ENCODE results near the gene PSMD9. TPM values are rescaled to one million over a fixed set of nuclear protein-coding genes. Genes with fewer than 3 reads are reported as not detected.
"Not testable (repeated sequence)": the region's sequence is repeated elsewhere in the genome, so short reads cannot be mapped to it uniquely, and the experiment has no call there.

The PSMD9 gene
- total RNA-seq, 1 experiment from 2014 or later = 39.9 TPM

DNA sequence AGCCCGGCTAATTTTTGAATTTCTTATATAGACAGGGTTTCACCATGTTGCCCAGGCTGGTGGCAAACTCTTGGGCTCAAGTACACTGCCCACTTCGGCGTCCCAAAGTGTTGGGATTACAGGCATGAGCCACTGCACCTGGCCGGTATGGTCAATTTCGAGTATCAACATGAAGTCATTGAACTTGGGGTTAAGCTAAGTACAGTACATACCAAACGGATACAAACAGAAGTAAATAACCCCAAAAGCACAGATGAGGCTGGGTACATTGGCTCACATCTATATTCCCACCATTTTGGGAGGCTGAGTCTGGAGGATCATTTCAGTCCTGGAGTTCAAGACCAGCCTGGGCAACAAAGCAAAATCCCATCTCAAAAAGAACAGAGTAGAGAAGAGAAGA is 13.0 kb upstream of the PSMD9 start:
- Histone ChIP-seq H4K5ac (ENCODE audit: insufficient read length, low read depth, low read length) (no peak overlapping the region), H3K9me3 (ENCODE audit: control insufficient read depth, low read depth, low read length) (no peaks in the 10 kb centered on the region), H2AFZ (ENCODE audit: low read length) (no peak overlapping the region), H2BK12ac (ENCODE audit: insufficient read length, low read depth, low read length) (no peak overlapping the region), H3K18ac (ENCODE audit: insufficient read length, low read depth, low read length) (no peak overlapping the region), H2AK5ac (ENCODE audit: insufficient read length, low read length) (no peak overlapping the region), H3K4me1 (ENCODE audit: insufficient read depth, low read length) (no peaks in the 10 kb centered on the region), H3K56ac (ENCODE audit: insufficient read length, low read depth, low read length) (no peak overlapping the region), H2BK20ac (ENCODE audit: low read depth, low read length, poor library complexity, severe bottlenecking) (no peak overlapping the region), H3K27ac (ENCODE audit: insufficient read length, low read depth, low read length) (no peak overlapping the region), H3T11ph (ENCODE audit: low read length) (no peak overlapping the region), H3K79me2 (ENCODE audit: insufficient read depth, low read length) (no peaks in the 10 kb centered on the region), H3K27me3 (ENCODE audit: insufficient read depth, low read length) (no peaks in the 10 kb centered on the region), H4K20me1 (ENCODE audit: control insufficient read depth, insufficient read depth, insufficient read length) (no peaks in the 10 kb centered on the region), H2BK5ac (ENCODE audit: insufficient read length, low read length) (no peak overlapping the region), H3K23ac (ENCODE audit: insufficient read length, low read depth, low read length) (no peak overlapping the region), H3K4me2 (ENCODE audit: insufficient read depth, insufficient read length, low read length) (no peak overlapping the region), H3K4ac (ENCODE audit: low read depth, low read length) (no peak overlapping the region), H3K9ac (ENCODE audit: extremely low read depth, insufficient read length, low read length) (no peak overlapping the region), H2BK15ac (ENCODE audit: low read depth, low read length) (no peak overlapping the region), H2BK120ac (ENCODE audit: low read depth, low read length, poor library complexity, severe bottlenecking) (no peak overlapping the region), H3K79me1 (ENCODE audit: insufficient read depth, low read depth, low read length, poor library complexity, severe bottlenecking) (no peaks in the 10 kb centered on the region), H4K91ac (ENCODE audit: insufficient read length, low read depth, low read length) (no peak overlapping the region), H3K23me2 (ENCODE audit: insufficient read length, low read depth, low read length, poor library complexity, severe bottlenecking) (no peaks in the 10 kb centered on the region), H3K14ac (ENCODE audit: insufficient read depth, low read length) (no peak overlapping the region), H4K8ac (replicated peaks; ENCODE audit: insufficient read length, low read depth, low read length) (no peak overlapping the region)
- DNase-seq = no peak
- H3K4me1 Mint-ChIP-seq = peaks cover 4% of the 10 kb centered on the region in 2 experiments; a peak in 3 of 4 replicates
- H3K27me3 Mint-ChIP-seq (ENCODE audit: low read depth) = peaks cover 2% of the 10 kb centered on the region
- H3K36me3 Mint-ChIP-seq (ENCODE audit: insufficient read depth in 1 of 3, low read depth in 3 of 3) = no peaks in the 10 kb centered on the region
- WGBS (ENCODE audit: extremely low coverage, insufficient read length, low lambda C conversion rate) = no CpG with 5 or more reads among the region's 6 CpGs
- no peaks in the 10 kb centered on the region; a peak in 1 of 5 replicates for H3K9me3 Mint-ChIP-seq
- TF ChIP-seq, protein P1, sequence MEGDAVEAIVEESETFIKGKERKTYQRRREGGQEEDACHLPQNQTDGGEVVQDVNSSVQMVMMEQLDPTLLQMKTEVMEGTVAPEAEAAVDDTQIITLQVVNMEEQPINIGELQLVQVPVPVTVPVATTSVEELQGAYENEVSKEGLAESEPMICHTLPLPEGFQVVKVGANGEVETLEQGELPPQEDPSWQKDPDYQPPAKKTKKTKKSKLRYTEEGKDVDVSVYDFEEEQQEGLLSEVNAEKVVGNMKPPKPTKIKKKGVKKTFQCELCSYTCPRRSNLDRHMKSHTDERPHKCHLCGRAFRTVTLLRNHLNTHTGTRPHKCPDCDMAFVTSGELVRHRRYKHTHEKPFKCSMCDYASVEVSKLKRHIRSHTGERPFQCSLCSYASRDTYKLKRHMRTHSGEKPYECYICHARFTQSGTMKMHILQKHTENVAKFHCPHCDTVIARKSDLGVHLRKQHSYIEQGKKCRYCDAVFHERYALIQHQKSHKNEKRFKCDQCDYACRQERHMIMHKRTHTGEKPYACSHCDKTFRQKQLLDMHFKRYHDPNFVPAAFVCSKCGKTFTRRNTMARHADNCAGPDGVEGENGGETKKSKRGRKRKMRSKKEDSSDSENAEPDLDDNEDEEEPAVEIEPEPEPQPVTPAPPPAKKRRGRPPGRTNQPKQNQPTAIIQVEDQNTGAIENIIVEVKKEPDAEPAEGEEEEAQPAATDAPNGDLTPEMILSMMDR (conservative IDR thresholded peaks at IDR 0.05) = no peak
- no peak overlapping the region for H3K4me3 Mint-ChIP-seq
- H3K27ac Mint-ChIP-seq = no peak overlapping the region

DNA sequence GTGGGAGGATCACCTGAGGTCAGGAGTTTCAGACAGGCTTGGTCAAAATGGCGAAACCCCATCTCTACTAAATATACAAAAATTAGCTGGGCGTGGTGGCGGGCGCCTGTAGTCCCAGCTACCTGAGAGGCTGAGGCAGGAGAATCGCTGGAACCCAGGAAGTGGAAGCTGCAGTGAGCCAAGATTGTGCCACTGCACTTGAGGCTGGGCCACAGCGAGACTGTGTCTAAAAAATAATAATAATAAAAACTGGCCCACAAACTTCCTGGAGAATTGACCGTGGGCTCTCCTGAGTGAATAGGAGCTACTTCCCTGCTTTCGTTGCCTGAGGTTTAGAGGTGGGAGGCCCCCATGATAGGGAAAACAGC is 12.5 kb upstream of the PSMD9 start:
- H4K20me1 ChIP-seq (ENCODE audit: control insufficient read depth, insufficient read depth, insufficient read length); H3K36me3 Mint-ChIP-seq (ENCODE audit: insufficient read depth in 1 of 3, low read depth in 3 of 3); H2BK12ac ChIP-seq (ENCODE audit: insufficient read length, low read depth, low read length); H2BK120ac ChIP-seq (ENCODE audit: low read depth, low read length, poor library complexity, severe bottlenecking); H3K4me2 ChIP-seq (ENCODE audit: insufficient read depth, insufficient read length, low read length); H3K9me3 ChIP-seq (ENCODE audit: control insufficient read depth, low read depth, low read length); H3K4me1 Mint-ChIP-seq; H3K9ac ChIP-seq (ENCODE audit: extremely low read depth, insufficient read length, low read length); H3K18ac ChIP-seq (ENCODE audit: insufficient read length, low read depth, low read length); H3K79me2 ChIP-seq (ENCODE audit: insufficient read depth, low read length); H3T11ph ChIP-seq (ENCODE audit: low read length); H3K4me1 ChIP-seq (ENCODE audit: insufficient read depth, low read length); H3K23me2 ChIP-seq (ENCODE audit: insufficient read length, low read depth, low read length, poor library complexity, severe bottlenecking); H3K23ac ChIP-seq (ENCODE audit: insufficient read length, low read depth, low read length); H3K27ac ChIP-seq (ENCODE audit: insufficient read length, low read depth, low read length); H3K27me3 ChIP-seq (ENCODE audit: insufficient read depth, low read length); H3K27ac Mint-ChIP-seq; H3K14ac ChIP-seq (ENCODE audit: insufficient read depth, low read length); H3K27me3 Mint-ChIP-seq (ENCODE audit: low read depth); H2BK15ac ChIP-seq (ENCODE audit: low read depth, low read length); H2AFZ ChIP-seq (ENCODE audit: low read length); H3K56ac ChIP-seq (ENCODE audit: insufficient read length, low read depth, low read length); H4K8ac ChIP-seq (replicated peaks; ENCODE audit: insufficient read length, low read depth, low read length); H2AK5ac ChIP-seq (ENCODE audit: insufficient read length, low read length); DNase-seq; H2BK5ac ChIP-seq (ENCODE audit: insufficient read length, low read length); H3K4ac ChIP-seq (ENCODE audit: low read depth, low read length); H4K5ac ChIP-seq (ENCODE audit: insufficient read length, low read depth, low read length); H3K4me3 Mint-ChIP-seq; H2BK20ac ChIP-seq (ENCODE audit: low read depth, low read length, poor library complexity, severe bottlenecking); H4K91ac ChIP-seq (ENCODE audit: insufficient read length, low read depth, low read length); H3K79me1 ChIP-seq (ENCODE audit: insufficient read depth, low read depth, low read length, poor library complexity, severe bottlenecking); H3K9me3 Mint-ChIP-seq: not testable (repeated sequence)
- no CpG with 5 or more reads among the region's 8 CpGs for WGBS (ENCODE audit: extremely low coverage, insufficient read length, low lambda C conversion rate)

Measured in H9 (cell line).